Measurements from ENCODE around the gene PLEKHG4B.
"Not testable (repeated sequence)": the region's sequence is repeated elsewhere in the genome, so short reads cannot be mapped to it uniquely, and the experiment has no call there.

Gene PLEKHG4B

GRCh38 chr5:93221-93980, 1.4 kb downstream of the PLEKHG4B start:
- FAIRE-seq (no peak), DNase-seq (ENCODE audit: insufficient read length, low spot score) (no peak)
- TF ChIP-seq POU2F2 (IDR thresholded peaks at IDR 0.05; ENCODE audit: low read depth, low read length) (no peak), POLR2AphosphoS5 (IDR thresholded peaks at IDR 0.05; ENCODE audit: low read depth, low read length) (no peak), TAF1 (IDR thresholded peaks at IDR 0.05; ENCODE audit: low read depth, low read length) (no peak), SPI1 (IDR thresholded peaks at IDR 0.05; ENCODE audit: low read depth, low read length) (no peak), PAX5 (IDR thresholded peaks at IDR 0.05; ENCODE audit: insufficient read depth, low read length, severe bottlenecking) (no peak), POLR2A (IDR thresholded peaks at IDR 0.05; ENCODE audit: low read depth, low read length) (no peak)

- FAIRE-seq, result no peak
- TF ChIP-seq POLR2A (IDR thresholded peaks at IDR 0.05; ENCODE audit: low read depth, low read length), result no peak
- TF ChIP-seq POLR2AphosphoS5 (IDR thresholded peaks at IDR 0.05; ENCODE audit: low read depth, low read length), result no peak
- no peak for TF ChIP-seq PAX5 (IDR thresholded peaks at IDR 0.05; ENCODE audit: insufficient read depth, low read length, severe bottlenecking)
- no peak for TF ChIP-seq POU2F2 (IDR thresholded peaks at IDR 0.05; ENCODE audit: low read depth, low read length)
- no peak for TF ChIP-seq TAF1 (IDR thresholded peaks at IDR 0.05; ENCODE audit: low read depth, low read length)
- no peak for TF ChIP-seq SPI1 (IDR thresholded peaks at IDR 0.05; ENCODE audit: low read depth, low read length)
- no peak for DNase-seq (ENCODE audit: insufficient read length, low spot score)
Measured at GRCh38 chr5:94113-94892, 2.3 kb downstream of the PLEKHG4B start.

GRCh38 chr5:95241-95980, 3.4 kb downstream of the PLEKHG4B start:
- DNase-seq (ENCODE audit: insufficient read length, low spot score) (no peak), FAIRE-seq (no peak)
- TF ChIP-seq POLR2A (IDR thresholded peaks at IDR 0.05; ENCODE audit: low read depth, low read length), result no peak
- TF ChIP-seq PAX5 (IDR thresholded peaks at IDR 0.05; ENCODE audit: insufficient read depth, low read length, severe bottlenecking), result no peak
- TF ChIP-seq POLR2AphosphoS5 (IDR thresholded peaks at IDR 0.05; ENCODE audit: low read depth, low read length), result no peak
- no peak for TF ChIP-seq SPI1 (IDR thresholded peaks at IDR 0.05; ENCODE audit: low read depth, low read length)
- no peak for TF ChIP-seq TAF1 (IDR thresholded peaks at IDR 0.05; ENCODE audit: low read depth, low read length)
- TF ChIP-seq POU2F2 (IDR thresholded peaks at IDR 0.05; ENCODE audit: low read depth, low read length), result no peak

- TF ChIP-seq PAX5 (IDR thresholded peaks at IDR 0.05; ENCODE audit: insufficient read depth, low read length, severe bottlenecking) (no peak), POU2F2 (IDR thresholded peaks at IDR 0.05; ENCODE audit: low read depth, low read length) (no peak), SPI1 (IDR thresholded peaks at IDR 0.05; ENCODE audit: low read depth, low read length) (no peak), TAF1 (IDR thresholded peaks at IDR 0.05; ENCODE audit: low read depth, low read length) (no peak), POLR2A (IDR thresholded peaks at IDR 0.05; ENCODE audit: low read depth, low read length) (no peak), POLR2AphosphoS5 (IDR thresholded peaks at IDR 0.05; ENCODE audit: low read depth, low read length) (no peak)
- FAIRE-seq (no peak), DNase-seq (ENCODE audit: insufficient read length, low spot score) (no peak)
Measured at GRCh38 chr5:96976-97660, 5.2 kb downstream of the PLEKHG4B start.

GRCh38 chr5:99815-100214, 7.8 kb downstream of the PLEKHG4B start:
- no peak for TF ChIP-seq POLR2AphosphoS5 (IDR thresholded peaks at IDR 0.05; ENCODE audit: low read depth, low read length)
- no peak for TF ChIP-seq PAX5 (IDR thresholded peaks at IDR 0.05; ENCODE audit: insufficient read depth, low read length, severe bottlenecking)
- no peak for TF ChIP-seq SPI1 (IDR thresholded peaks at IDR 0.05; ENCODE audit: low read depth, low read length)
- TF ChIP-seq POLR2A (IDR thresholded peaks at IDR 0.05; ENCODE audit: low read depth, low read length), result no peak
- no peak for TF ChIP-seq POU2F2 (IDR thresholded peaks at IDR 0.05; ENCODE audit: low read depth, low read length)
- no peak for TF ChIP-seq TAF1 (IDR thresholded peaks at IDR 0.05; ENCODE audit: low read depth, low read length)
- DNase-seq (ENCODE audit: insufficient read length, low spot score) (no peak), FAIRE-seq (no peak)

- no peak for TF ChIP-seq POLR2A (IDR thresholded peaks at IDR 0.05; ENCODE audit: low read depth, low read length)
- no peak for TF ChIP-seq POLR2AphosphoS5 (IDR thresholded peaks at IDR 0.05; ENCODE audit: low read depth, low read length)
- no peak for TF ChIP-seq TAF1 (IDR thresholded peaks at IDR 0.05; ENCODE audit: low read depth, low read length)
- TF ChIP-seq SPI1 (IDR thresholded peaks at IDR 0.05; ENCODE audit: low read depth, low read length), result no peak
- no peak for TF ChIP-seq PAX5 (IDR thresholded peaks at IDR 0.05; ENCODE audit: insufficient read depth, low read length, severe bottlenecking)
- TF ChIP-seq POU2F2 (IDR thresholded peaks at IDR 0.05; ENCODE audit: low read depth, low read length), result no peak
- DNase-seq (ENCODE audit: insufficient read length, low spot score), result no peak
- FAIRE-seq, result no peak
Measured at GRCh38 chr5:102411-103043, 10.6 kb downstream of the PLEKHG4B start.

GRCh38 chr5:104106-104505, 12.1 kb downstream of the PLEKHG4B start:
- not testable (repeated sequence) for DNase-seq (ENCODE audit: insufficient read length, low spot score); FAIRE-seq

- FAIRE-seq (no peak), DNase-seq (ENCODE audit: insufficient read length, low spot score) (no peak)
- no peak for TF ChIP-seq POLR2A (IDR thresholded peaks at IDR 0.05; ENCODE audit: low read depth, low read length)
- no peak for TF ChIP-seq PAX5 (IDR thresholded peaks at IDR 0.05; ENCODE audit: insufficient read depth, low read length, severe bottlenecking)
- no peak for TF ChIP-seq SPI1 (IDR thresholded peaks at IDR 0.05; ENCODE audit: low read depth, low read length)
- TF ChIP-seq TAF1 (IDR thresholded peaks at IDR 0.05; ENCODE audit: low read depth, low read length), result no peak
- no peak for TF ChIP-seq POLR2AphosphoS5 (IDR thresholded peaks at IDR 0.05; ENCODE audit: low read depth, low read length)
- TF ChIP-seq POU2F2 (IDR thresholded peaks at IDR 0.05; ENCODE audit: low read depth, low read length), result no peak
Measured at GRCh38 chr5:104778-105296, 12.9 kb downstream of the PLEKHG4B start.
